ENCODE data around the gene RNF220.
"Not testable (repeated sequence)": the region's sequence is repeated elsewhere in the genome, so short reads cannot be mapped to it uniquely, and the experiment has no call there.

The RNF220 gene

GRCh38 chr1:44695671-44696070 lies 290.6 kb downstream of the RNF220 start:
- DNase-seq = no peak

DNA sequence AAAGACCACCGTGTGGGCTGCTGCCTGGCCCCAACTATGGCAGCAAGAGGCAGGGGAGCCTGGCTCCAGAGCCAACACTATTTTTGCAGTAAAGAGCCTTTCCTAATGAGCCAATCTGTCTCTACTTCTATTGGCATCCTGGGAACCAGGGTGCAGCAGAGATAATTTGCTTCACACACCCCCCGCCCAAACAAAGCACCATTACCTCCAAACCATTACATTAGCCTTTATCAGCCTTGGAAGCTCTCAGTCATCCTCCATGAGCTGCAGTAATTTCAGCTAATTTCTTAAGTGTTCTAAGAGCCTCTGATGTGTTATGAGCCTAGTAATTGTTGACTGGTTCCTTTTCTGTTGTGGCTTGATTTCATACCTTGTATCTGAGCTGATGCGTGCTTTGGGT lies 291.0 kb downstream of the RNF220 start:
- no peak for DNase-seq

- peak in 1 of 51 donors; percentile 15 for DNase-seq
Observed at GRCh38 chr1:44696789-44697345, 291.8 kb downstream of the RNF220 start.

GRCh38 chr1:44698138-44698537 lies 293.1 kb downstream of the RNF220 start:
- no peak for DNase-seq

DNA sequence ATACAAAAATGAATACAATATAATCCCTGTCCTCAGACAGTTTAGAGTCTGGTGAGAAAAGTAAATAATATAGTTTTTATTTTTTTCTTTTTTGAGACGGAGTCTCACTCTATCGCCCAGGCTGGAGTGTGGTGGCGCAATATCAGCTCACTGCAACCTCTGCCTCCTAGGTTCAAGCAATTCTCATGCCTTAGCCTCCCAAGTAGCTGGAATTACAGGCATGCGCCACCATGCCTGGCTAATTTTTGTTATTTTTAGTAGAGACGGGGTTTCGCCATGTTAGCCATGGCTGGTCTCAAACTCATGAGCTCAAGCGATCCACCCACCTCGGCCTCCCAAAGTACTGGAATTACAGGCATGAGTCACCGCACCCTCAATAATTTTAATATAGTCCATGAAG lies 294.3 kb downstream of the RNF220 start:
- DNase-seq = not testable (repeated sequence)

DNA sequence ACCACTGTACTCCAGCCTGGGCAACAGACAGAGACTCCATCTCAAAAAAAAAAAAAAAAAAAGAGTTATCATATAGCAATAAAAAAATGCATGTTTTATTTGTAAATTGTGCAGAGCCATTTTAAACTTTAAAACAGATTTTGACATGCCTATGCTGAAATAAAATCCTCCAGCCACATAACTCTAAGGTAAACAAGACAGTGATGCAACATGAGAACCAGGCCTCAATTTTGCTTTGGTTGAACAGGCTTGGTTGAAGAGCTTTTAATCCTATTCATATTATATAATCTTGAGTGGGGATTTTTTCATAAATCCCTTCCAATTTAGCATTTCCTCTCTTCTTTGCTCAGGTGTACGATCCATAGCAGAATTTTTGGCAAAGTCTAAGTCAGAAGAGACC lies 295.5 kb downstream of the RNF220 start:
- no peak for DNase-seq

DNA sequence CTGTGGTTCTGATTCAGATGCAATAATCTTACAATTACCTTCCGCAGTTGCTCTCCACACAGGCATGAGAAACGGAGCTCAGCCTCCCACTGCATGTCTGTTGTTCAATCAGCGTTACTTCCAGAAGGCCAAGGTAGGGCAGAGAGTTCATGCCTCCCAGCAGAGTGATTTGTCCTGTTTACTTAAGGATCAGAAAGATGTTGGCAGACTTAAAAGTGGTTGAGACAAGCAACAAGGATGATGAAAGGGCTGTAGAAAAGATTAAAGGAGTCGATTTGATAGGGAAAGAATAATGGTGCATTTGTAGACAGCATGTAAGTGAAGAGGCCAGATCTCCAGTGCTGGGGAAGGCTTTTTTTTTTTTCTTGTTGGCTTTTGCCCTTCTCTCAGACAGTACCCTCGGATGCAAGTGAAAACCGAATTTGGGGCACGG lies 296.1 kb downstream of the RNF220 start:
- no peak for DNase-seq
